IPS-NIHi11 (cell line): Measurements from ENCODE around the gene RORB.

Source experiments
- DNase-seq: peaks from one replicate; pipeline ENCODE4 v3.0.0; 2012; ENCODE audit warnings: mixed read lengths, low spot score

Gene RORB

GRCh38 chr9:74496819-74497747, at the start of gene RORB:
TSS of gene RORB (plus strand) at chr9:74497335. CDS start at chr9:74497977, 642 bp downstream.
- DNase-seq, result peak; percentile 85

- no peak for DNase-seq
Measured at GRCh38 chr9:74447451-74448193, 49.5 kb upstream of the RORB start.

- DNase-seq, result no peak
Measured at GRCh38 chr9:74449060-74449459, 48.1 kb upstream of the RORB start.

DNA sequence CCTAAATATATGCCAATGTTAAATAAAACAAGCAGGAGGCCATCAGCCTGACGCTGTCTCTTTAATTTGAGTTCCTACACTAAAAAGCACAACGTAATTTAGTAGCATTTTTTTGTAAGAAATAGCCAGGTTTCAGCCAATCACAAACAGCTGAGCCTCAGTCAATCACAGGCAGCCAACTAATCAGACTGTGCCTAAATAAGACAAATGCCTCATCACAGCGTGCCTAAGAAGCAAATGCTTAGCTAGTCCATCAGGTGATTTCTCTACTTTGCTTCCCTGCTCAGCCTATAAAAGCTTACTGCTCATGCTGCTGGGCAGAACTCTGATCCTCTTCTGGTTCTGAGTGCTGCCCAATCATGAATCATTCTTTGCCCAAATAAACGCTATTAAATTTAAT, 38.3 kb upstream of the RORB start:
- no peak for DNase-seq

DNA sequence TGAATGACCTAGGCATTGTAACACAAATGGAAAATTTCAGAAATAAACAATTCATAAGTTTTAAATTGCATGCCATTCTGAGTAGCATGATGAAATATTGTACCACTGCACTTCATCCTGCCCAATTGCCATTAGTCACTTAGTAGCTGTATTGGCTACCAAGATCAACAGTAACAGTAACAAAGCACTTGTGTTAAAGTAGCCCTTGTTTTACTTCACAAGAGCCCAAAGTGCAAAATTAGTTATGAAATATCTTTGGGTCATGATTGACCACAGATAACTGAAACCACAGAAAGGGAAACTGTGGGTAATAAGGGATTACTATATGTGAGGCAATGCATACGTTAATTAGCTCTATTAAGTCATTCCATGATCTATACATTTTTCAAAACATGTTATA, 33.3 kb upstream of the RORB start:
- DNase-seq, result no peak

DNA sequence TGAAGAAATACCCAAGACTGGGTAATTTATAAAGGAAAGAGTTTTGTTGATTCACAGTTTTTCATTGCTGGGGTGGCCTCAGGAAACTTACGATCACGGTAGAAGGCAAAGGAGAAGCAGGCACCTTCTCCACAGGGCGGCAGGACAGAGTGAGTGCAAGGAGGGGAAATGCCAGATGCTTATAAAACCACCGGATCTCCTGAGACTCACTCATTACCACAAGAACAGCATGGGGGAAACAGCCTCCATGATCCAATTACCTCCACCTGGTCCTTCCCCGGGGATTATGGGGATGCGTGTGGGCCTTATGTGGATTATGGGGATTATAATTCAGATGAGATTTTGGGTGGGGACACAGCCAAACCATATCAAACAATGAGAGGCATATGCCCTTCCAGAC, 18.5 kb upstream of the RORB start:
- DNase-seq, result no peak

- no peak for DNase-seq
Measured at GRCh38 chr9:74479711-74480110, 17.4 kb upstream of the RORB start.

GRCh38 chr9:74487395-74487794, 9.7 kb upstream of the RORB start:
- DNase-seq, result no peak

- peak; percentile 4 for DNase-seq
Measured at GRCh38 chr9:74493512-74493911, 3.6 kb upstream of the RORB start.

DNA sequence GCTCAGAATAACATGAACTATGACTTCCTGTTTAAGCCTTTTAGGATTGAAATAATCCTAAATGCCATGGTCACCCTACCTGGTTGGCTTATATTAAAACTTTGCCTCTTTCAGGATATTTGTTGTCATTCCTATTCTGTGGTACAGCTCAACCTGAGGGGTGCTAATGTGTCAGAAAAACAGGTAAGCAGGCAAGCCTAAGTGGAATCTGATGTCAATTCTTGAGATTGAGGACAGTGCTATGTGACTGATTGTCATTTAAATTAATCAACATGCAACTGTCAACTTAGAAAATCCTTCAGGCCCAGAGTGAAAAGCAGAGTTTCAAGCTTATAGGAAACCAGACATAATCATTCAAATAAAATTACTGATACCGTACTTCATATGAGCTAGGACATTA, 2.6 kb upstream of the RORB start:
- DNase-seq, result no peak

DNA sequence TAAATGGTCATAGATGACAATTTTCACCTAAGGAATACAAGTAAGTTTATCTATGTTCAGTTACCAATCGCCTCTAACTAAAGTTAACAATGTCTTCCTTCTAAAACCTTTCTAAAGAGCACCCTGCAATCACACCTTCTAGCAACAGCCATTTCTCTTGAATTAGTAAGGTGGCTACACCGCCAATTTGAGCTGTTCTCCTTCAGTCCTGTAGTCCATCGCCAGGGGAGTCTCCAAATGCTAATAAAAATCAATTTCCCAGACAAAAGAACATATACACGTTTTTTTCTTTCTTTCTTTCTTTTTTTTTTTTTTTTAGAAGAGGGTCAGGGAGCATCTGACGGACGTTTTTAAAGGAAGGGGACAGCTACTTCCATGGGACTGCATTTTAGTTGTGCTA, 729 bp upstream of the RORB start:
- DNase-seq, result no peak

DNA sequence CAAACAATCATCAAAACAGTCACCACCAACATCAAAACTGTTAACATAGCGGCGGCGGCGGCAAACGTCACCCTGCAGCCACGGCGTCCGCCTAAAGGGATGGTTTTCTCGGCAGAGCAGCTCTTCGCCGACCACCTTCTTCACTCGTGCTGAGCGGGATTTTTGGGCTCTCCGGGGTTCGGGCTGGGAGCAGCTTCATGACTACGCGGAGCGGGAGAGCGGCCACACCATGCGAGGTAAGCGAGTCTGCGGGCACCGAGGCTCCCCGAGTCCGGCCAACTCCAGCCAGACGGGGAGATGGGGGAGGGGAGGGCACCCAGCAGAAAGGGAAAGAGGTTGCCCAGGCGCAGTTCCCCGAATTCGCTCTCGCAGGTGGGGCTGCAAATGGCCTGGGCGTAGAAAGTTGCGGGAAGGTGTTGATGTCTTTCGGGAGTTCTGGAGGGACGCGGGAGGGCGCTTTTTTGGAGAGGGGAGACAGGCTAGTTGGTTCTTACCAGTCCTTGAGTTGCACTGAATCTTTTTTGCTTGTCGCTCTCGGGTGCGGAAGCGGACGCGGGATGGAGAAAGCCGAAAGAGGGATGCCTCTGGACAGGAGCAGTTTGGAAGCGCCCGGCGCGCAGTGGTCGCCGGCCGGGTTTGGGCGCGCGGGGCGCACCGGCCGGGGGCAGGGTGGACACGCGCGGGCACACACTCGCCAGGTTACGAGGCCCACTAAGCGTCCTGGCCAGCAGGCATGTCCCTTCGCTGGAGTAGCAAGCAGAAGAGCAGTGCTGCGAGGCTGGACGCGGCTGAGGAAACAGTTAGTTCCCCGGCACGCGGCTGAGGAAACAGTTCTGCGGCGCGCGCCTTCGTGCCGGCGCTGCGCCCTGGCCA, 849 bp downstream of the RORB start:
- DNase-seq, result peak; percentile 27

DNA sequence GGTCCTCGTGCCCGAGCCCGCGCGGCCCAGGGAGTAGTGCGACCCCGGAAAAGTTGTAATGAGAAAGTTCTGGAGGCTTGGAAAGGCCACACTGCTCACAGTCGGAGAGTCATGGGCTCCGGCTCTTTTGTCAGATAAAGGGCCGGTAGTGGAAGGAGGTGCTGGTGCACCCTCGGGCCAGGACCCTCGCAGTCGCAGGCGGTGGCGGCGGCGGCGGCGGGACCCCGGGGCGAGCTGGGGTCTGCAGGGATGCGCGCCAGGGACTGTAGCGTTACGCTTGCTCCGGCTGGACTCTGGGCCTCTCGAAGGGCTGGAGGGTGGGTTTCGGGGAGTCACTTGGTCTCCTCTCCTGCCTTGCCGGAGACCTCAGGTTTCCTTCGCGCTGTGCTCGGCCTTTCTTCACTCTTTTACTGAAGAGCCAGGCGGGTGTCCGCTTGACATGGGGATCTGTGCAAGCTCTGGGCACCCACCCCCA, 1.5 kb downstream of the RORB start:
- no peak for DNase-seq

DNA sequence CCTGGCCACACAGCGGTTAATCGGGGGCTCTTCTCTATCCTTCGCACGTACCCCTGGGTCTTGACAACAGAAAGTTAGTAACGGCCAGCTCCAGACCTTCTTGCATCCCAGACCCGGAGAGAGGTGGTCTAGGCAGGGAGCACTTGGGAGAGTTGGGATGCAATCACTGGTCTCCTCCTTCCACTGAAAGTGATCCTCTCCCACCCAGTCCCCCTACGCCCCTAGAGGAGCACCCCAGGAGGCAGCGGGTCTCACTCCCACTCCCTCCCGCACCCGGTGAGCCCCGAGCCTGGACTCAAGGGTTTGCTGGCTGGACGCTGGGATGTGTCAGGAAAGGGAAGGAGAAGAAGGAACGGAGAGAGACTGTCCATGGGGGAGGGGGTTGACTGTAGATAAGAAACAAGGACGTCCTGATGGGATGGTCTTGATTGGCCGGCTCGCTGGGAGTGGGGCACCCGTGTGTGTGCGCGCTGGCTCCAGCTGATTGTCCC, 2.0 kb downstream of the RORB start:
- no peak for DNase-seq

- no peak for DNase-seq
Measured at GRCh38 chr9:74499770-74500583, 2.8 kb downstream of the RORB start.

GRCh38 chr9:74500584-74500924, 3.4 kb downstream of the RORB start:
- peak; percentile 8 for DNase-seq

GRCh38 chr9:74501570-74501969, 4.4 kb downstream of the RORB start:
- DNase-seq, result no peak

DNA sequence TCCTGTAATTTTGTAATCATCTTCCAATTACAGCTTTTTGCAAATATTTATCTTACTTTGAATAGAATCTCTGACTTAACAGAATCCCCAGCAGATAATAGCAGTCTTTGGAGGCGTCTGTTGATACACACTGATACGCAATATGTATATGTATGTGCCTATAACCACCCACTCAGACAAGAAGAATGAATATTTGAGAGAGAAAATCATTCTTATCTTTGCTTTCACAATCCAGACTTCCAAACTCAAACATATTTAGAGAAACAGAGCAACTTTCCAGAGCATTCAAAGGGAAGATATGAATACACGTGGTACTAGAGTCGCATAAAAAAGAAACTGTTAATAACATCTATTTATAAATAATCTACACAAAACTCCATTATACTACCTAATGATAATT, 6.1 kb downstream of the RORB start:
- no peak for DNase-seq

DNA sequence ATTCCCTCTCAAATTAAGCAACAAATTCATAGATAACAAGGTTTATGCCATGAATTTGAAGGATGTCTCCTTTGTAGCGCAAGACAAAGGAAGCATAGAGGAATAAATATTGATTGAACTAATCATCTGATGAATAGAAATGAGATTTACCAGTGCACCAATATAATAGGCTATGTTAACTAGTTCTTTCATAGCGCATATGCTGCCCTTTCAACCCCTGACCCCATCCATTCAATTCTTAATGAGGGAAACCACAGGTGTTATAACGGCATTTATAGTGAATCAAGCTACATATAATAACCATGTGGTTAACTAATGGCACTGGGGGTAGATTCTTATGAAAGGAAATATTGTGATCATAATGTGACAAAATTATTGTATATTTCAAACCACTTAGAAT, 6.5 kb downstream of the RORB start:
- no peak for DNase-seq

GRCh38 chr9:74511333-74511732, 14.2 kb downstream of the RORB start:
- no peak for DNase-seq

- DNase-seq, result no peak
Measured at GRCh38 chr9:74512416-74512815, 15.3 kb downstream of the RORB start.
